Fibroblast of lung (primary cell): ENCODE results near the gene NEDD4L. TPM values are rescaled to one million over a fixed set of nuclear protein-coding genes. Genes with fewer than 3 reads are reported as not detected.

Experiments used
- DNase-seq, 2 donors: peaks; one replicate each; pipeline versions ENCODE4 v3.0.0 to v3.0.0-alpha.2; 2010; ENCODE audit warnings: low read depth in 2 of 2
- H2AFZ ChIP-seq: 2 replicates; pipeline ENCODE4 v1.5.1; 2012; ENCODE audit warnings: low read length, control low read depth, inconsistent platforms
- H3K27ac ChIP-seq: 2 replicates; pipeline ENCODE4 v1.5.1; 2011; ENCODE audit warnings: low read length, control low read depth; ENCODE audit not compliant: insufficient read depth
- H3K27me3 ChIP-seq: 2 replicates; pipeline ENCODE4 v1.5.1; 2011; ENCODE audit warnings: mild to moderate bottlenecking, low read length; ENCODE audit not compliant: control insufficient read depth, insufficient read depth
- H3K36me3 ChIP-seq: 2 replicates; pipeline ENCODE4 v1.5.1; 2011; ENCODE audit warnings: low read length; ENCODE audit not compliant: control insufficient read depth, insufficient read depth
- H3K4me1 ChIP-seq: 2 replicates; pipeline ENCODE4 v1.5.1; 2011; ENCODE audit warnings: low read length; ENCODE audit not compliant: control insufficient read depth, insufficient read depth; ENCODE audit errors: extremely low read depth
- H3K4me2 ChIP-seq: 2 replicates; pipeline ENCODE4 v1.5.1; 2011; ENCODE audit warnings: low read length, control low read depth; ENCODE audit not compliant: insufficient read depth; ENCODE audit errors: extremely low read depth
- H3K4me3 ChIP-seq, 4 experiments: fragments of 200-600 bp in 1 of 4; sonication (generic) in 1 of 4; replicated peaks in 1 of 4; 2 replicates each; pipeline ENCODE4 v1.5.1; 2011 to 2016; ENCODE audit warnings: low read length in 4 of 4, low read depth in 3 of 4, mild to moderate bottlenecking in 3 of 4, control low read depth in 2 of 4, inconsistent platforms in 1 of 4, mixed read lengths in 1 of 4; ENCODE audit not compliant: insufficient read depth in 1 of 4; ENCODE audit errors: control extremely low read depth in 1 of 4
- H3K79me2 ChIP-seq: 2 replicates; pipeline ENCODE4 v1.5.1; 2012; ENCODE audit warnings: mild to moderate bottlenecking, low read length, inconsistent platforms; ENCODE audit not compliant: control insufficient read depth, insufficient read depth
- H3K9ac ChIP-seq: 2 replicates; pipeline ENCODE4 v1.5.1; 2011; ENCODE audit warnings: mild to moderate bottlenecking, low read length, control low read depth; ENCODE audit not compliant: insufficient read depth
- H3K9me3 ChIP-seq: 2 replicates; pipeline ENCODE4 v1.5.1; 2012; ENCODE audit warnings: low read depth, low read length; ENCODE audit not compliant: control insufficient read depth, insufficient read depth
- H4K20me1 ChIP-seq: 2 replicates; pipeline ENCODE4 v1.5.1; 2011; ENCODE audit warnings: low read length; ENCODE audit not compliant: control insufficient read depth, insufficient read depth; ENCODE audit errors: extremely low read depth
- CTCF ChIP-seq, 2 donors: IDR thresholded peaks in 1 of 2; conservative IDR thresholded peaks in 1 of 2; 1 replicate in 1 of 2; 2 replicates in 1 of 2; pipeline ENCODE4 v1.5.1; 2011 to 2012; ENCODE audit warnings: low read length in 2 of 2, control low read depth in 1 of 2, inconsistent platforms in 1 of 2, low read depth in 1 of 2, mild to moderate bottlenecking in 1 of 2
- EZH2 ChIP-seq: IDR thresholded peaks from 2 replicates; pipeline ENCODE4 v1.5.1; 2012; ENCODE audit warnings: low read length, control low read depth, mild to moderate bottlenecking; ENCODE audit errors: missing control alignments
- polyA plus RNA-seq, 2 donors: library from polyadenylated mRNA; depleted of rRNA in 1 of 2; stranded (reverse) in 1 of 2; unstranded in 1 of 2; fragments of >200 nt; gene quantifications; 2 replicates each; pipeline ENCODE4 v1.2.1, GENCODE V29; 2011 to 2012; ENCODE audit warnings: missing spikeins in 1 of 2
- total RNA-seq: library from RNA; depleted of rRNA; stranded (reverse); fragments of >200 nt; gene quantifications from 2 replicates; pipeline ENCODE4 v1.2.1, GENCODE V29; 2014

NEDD4L gene
- total and polyA plus RNA-seq, 2 donors (not counting 1 experiment from before 2014, with no cell fraction given) = 5.5 to 18.7 TPM

GRCh38 chr18:58183226-58183625, 139.2 kb downstream of the NEDD4L start:
- Histone ChIP-seq H3K9ac (no peak overlapping the region), H3K79me2 (no peaks in the 10 kb centered on the region), H3K9me3 (no peaks in the 10 kb centered on the region), H3K4me1 (peaks cover 2% of the 10 kb centered on the region), H3K4me2 (no peak overlapping the region), H3K36me3 (no peaks in the 10 kb centered on the region), H4K20me1 (no peaks in the 10 kb centered on the region), H3K27ac (no peak overlapping the region), H3K27me3 (no peaks in the 10 kb centered on the region), H2AFZ (no peak overlapping the region), H3K4me3 (no peak overlapping the region)
- TF ChIP-seq EZH2 (no peak), CTCF (conservative IDR thresholded peaks at IDR 0.05 in 1 of 2, IDR thresholded peaks at IDR 0.05 in 1 of 2; ENCODE audit: low read depth in 1 of 2, low read length in 2 of 2) (no peak)
- no peak for DNase-seq

- peak; percentile 52 to 95 for DNase-seq
- no peaks in the 10 kb centered on the region for H4K20me1 ChIP-seq
- no peak overlapping the region for H2AFZ ChIP-seq
- H3K4me2 ChIP-seq = no peak overlapping the region
- no peaks in the 10 kb centered on the region for H3K79me2 ChIP-seq
- no peaks in the 10 kb centered on the region for H3K9me3 ChIP-seq
- no peaks in the 10 kb centered on the region for H3K27me3 ChIP-seq
- H3K36me3 ChIP-seq = no peaks in the 10 kb centered on the region
- H3K27ac ChIP-seq = no peak overlapping the region
- no peak for TF ChIP-seq CTCF (conservative IDR thresholded peaks at IDR 0.05 in 1 of 2, IDR thresholded peaks at IDR 0.05 in 1 of 2; ENCODE audit: low read depth in 1 of 2, low read length in 2 of 2)
- no peak for TF ChIP-seq EZH2
- no peak overlapping the region for H3K9ac ChIP-seq
- peaks cover 3% of the 10 kb centered on the region for H3K4me1 ChIP-seq
- no peak overlapping the region for H3K4me3 ChIP-seq
These were observed 142.4 kb downstream of the NEDD4L start for GRCh38 chr18:58186258-58186948.

- Histone ChIP-seq H4K20me1 (no peaks in the 10 kb centered on the region), H3K9me3 (no peaks in the 10 kb centered on the region), H3K4me3 (no peak overlapping the region), H3K79me2 (no peaks in the 10 kb centered on the region), H3K9ac (no peak overlapping the region), H3K36me3 (no peaks in the 10 kb centered on the region), H3K27ac (no peak overlapping the region), H3K27me3 (no peaks in the 10 kb centered on the region), H3K4me1 (peaks cover 3% of the 10 kb centered on the region), H3K4me2 (no peak overlapping the region), H2AFZ (no peak overlapping the region)
- no peak for DNase-seq
- TF ChIP-seq EZH2 = no peak
- TF ChIP-seq CTCF (conservative IDR thresholded peaks at IDR 0.05 in 1 of 2, IDR thresholded peaks at IDR 0.05 in 1 of 2; ENCODE audit: low read depth in 1 of 2, low read length in 2 of 2) = no peak
These were observed 143.6 kb downstream of the NEDD4L start for GRCh38 chr18:58187674-58188073.
